AML-193 (cell line): ENCODE measurements around the gene RASSF8.

Source experiments
- DNase-seq, 2 experiments: peaks; one replicate each; lab custom pipeline; 2025; lab: John Stamatoyannopoulos, UW

The RASSF8 gene

DNA sequence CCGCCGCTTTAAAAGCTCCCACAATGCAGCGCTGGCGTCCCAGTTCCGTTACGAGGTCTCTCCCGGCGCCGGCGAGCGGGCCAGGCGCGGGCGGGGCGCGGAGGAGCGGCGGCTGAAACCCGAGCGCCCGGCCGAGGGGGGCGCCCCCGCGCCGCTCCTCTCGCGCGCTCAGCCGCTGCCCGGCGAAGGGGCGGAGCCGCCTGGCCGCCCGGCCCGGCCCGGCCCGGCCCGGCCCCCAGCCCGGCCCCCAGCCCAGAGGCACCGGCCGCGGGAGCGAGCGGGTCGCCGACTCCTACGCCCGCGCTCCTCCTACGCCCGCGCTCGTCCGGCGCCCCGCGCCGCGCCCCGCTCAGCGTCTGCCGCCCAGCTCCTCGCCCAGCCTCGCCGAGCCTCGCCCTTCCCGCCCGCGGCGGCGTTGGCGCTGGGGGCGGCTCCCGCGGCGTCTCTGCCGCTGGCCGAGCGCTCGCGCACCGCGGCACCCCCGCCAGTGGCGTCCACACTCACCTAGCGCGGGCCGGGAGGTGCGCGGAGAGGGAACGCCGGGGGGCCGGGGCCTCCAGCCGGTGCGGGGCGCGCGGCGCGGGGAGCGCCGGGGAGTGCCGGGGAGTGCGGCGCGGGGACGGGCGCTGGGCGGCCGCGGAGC, at the start of gene RASSF8:
RASSF8 (plus strand) TSS at position 255 of the 643 bp plus-strand sequence. CDS start 96,662 bp downstream, outside the sequence.
- DNase-seq = no peak

DNA sequence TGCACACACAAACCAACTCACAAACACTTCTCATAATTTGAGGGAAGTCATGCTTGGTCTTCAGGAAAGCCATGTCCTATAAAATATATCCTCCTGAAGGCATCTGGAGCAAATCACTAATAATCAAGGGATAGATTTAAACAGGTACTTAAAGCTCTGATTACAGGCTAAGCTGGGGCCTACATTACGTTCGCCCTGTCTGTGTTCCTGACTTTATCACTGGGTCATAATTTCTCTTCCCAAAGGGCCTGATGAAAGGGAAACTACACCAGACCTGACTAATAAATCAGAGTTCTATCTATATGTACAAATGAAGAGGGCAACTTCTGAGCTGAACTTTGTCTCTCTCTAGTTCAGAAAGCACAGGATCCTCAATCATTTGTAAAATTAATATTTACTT, 43.9 kb upstream of the RASSF8 start:
- DNase-seq = no peak

GRCh38 chr12:25924491-25925001, 33.9 kb upstream of the RASSF8 start:
- DNase-seq = no peak

DNA sequence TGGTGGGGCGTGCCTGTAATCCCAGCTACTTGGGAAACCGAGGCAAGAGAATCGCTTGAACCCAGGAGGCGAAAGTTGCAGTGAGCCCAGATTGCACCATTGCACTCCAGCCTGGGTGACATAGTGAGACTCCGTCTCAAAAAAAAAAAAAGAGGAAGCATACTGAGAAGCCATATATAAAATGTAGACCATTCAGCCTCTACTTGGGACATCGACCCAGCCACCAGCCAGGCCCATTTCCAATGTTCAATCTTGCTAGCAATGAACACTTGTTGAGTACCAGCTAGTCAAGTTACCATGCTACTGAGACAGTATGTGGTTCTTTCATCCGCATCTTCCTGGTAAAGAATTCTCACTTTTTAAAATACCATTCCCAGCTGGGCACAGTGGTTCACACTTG, 33.4 kb upstream of the RASSF8 start:
- no peak for DNase-seq

DNA sequence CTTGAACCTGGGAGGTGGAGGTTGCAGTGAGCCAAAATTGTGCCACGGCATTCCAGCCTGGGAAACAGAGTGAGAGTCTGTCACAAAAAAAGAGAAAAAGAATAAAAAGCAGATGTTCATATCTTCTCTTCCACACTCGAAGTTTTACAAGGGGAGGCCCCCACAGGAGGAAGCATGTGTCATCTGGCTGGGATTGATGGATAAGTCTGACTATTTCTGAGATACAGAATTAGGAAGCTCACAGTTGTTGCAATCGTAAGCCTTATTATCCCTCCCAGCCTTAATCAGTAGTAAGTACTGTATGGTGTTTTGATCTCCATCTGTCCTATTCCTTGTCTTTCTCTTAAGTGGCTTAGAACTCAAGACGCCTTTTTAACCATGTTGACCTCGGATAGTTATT, 31.9 kb upstream of the RASSF8 start:
- DNase-seq = no peak

- no peak for DNase-seq
Measured at GRCh38 chr12:25929142-25929541, 29.3 kb upstream of the RASSF8 start.

- no peak for DNase-seq
Measured at GRCh38 chr12:25932971-25933370, 25.5 kb upstream of the RASSF8 start.

GRCh38 chr12:25934456-25934855, 24.0 kb upstream of the RASSF8 start:
- DNase-seq = no peak

DNA sequence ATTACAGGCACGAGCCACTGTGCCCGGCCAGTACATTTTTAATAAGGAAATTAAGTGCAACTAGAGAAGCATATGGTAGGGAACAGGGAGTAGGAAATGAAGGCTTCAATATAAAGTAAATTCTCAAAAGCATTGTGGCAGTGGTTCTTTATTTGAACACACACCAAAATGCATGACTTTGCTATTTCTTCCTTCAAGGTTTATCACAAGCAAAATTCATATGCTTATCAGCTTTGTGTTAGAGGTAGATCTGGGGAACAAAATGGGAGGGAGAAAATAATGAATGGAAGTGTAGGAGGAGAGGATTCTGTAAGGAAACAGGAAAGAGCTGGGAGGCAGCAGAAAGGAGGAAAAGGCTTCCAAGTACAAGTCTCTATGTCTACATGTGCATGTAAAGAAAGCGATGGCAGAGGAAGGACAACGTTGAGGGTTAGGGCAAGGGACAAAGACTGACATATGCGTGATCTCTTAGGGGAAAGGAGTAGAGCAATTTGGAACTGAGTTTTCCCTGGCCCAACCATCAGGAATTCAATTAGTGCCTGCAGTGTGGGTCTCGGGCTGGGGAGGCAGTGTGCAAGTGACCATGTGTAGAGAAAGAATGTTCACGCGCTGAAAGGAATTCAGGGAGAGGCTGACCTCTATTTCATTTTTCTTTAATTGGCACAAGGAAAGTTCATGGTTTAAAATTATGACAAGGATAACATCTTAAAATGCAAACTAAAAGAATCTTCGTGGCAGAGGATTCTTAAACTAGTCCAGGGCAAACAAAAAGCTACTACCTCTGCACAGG, 22.9 kb upstream of the RASSF8 start:
- no peak for DNase-seq

DNA sequence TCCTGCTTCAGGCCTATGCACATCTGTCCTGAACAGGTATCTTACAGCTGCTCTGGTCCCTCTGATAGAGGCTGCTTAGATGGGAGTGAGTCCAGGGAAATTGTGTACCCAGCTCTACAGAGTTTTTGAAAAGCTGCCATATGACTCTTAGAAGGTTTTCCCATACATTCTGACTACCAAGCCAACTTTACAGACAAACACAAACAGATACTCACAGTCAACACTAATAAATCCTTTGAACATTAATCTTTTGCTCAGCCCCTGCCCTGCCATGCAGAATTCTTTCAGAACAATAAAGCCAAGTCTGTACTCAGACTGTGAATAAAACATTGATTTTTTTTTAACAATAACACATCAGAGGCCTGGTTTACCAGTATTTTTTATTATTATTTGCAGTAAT, 21.4 kb upstream of the RASSF8 start:
- DNase-seq = no peak

DNA sequence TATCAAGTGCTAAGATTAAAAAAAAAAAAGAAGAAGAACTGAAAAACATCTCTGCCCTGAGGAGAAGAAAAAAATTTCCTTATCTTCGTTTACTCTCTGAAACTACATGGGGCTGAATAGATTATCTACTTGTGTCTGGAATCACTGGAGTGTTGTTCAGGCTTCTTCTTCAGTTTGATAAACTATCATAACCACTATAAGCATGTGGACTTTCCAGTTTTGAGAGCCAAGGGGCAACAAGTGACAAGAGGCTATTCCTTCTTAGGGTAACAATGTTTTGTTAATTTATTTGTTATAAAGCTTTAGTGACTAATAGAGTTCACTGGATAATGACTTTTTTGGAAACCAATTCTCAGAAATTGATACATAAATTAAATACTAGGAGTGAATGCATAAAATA, 19.9 kb upstream of the RASSF8 start:
- no peak for DNase-seq

- DNase-seq = no peak
Measured at GRCh38 chr12:25939606-25940005, 18.9 kb upstream of the RASSF8 start.

GRCh38 chr12:25940886-25941285, 17.6 kb upstream of the RASSF8 start:
- no peak for DNase-seq

DNA sequence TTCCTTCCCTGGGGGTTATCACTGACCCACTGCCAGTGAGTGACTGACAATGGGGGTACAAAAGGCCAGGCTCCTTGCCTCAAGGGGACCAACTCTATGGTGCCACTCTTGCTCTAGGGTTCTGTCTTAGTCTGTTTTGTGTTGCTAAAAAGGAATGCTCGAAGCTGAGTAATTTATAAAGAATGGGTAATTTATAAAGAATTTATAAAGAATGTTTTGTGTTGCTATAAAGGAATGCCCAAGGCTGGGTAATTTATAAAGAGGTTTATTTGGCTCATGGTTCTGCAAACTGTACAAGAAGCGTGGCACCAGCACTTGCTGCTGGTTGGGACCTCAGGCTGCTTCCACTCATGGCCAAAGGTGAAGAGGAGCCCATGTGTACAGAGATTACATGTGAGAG, 15.8 kb upstream of the RASSF8 start:
- DNase-seq = no peak

DNA sequence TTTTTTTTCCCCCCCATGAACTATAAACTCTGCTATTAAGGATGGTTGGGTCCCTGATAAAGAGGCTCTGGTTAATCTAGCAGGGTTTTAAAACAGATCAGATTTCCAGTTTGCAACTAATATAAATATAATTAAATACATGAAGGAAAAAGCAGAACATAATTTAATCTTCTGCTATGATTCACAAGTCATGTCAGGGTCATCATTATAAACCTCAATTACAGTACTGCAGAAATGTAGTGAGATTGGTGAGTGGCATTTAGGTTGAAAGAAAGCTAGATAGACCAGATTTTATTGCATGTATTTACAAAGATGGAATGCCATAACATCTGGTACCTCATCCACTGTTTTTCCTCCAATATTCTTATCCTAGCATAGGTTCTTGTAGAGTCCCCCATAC, 14.5 kb upstream of the RASSF8 start:
- DNase-seq = no peak

DNA sequence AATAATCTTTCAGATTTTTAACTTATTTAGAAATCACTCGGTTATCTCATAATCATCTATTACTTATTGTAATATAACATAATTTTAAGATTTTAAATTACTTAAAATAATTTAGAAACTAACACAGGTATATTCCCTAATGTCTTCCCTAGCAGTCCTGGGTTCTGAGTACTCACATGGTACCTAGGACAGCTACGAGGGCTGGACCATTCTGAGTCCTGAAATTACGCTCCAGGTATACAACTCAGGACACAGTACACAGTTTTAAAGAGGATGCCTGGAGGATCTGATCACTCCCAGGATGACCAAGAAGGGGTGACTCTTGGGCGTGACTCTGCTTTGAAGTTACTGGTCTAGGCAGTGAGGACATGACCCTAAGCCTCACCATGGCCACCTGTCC, 9.1 kb upstream of the RASSF8 start:
- no peak for DNase-seq

DNA sequence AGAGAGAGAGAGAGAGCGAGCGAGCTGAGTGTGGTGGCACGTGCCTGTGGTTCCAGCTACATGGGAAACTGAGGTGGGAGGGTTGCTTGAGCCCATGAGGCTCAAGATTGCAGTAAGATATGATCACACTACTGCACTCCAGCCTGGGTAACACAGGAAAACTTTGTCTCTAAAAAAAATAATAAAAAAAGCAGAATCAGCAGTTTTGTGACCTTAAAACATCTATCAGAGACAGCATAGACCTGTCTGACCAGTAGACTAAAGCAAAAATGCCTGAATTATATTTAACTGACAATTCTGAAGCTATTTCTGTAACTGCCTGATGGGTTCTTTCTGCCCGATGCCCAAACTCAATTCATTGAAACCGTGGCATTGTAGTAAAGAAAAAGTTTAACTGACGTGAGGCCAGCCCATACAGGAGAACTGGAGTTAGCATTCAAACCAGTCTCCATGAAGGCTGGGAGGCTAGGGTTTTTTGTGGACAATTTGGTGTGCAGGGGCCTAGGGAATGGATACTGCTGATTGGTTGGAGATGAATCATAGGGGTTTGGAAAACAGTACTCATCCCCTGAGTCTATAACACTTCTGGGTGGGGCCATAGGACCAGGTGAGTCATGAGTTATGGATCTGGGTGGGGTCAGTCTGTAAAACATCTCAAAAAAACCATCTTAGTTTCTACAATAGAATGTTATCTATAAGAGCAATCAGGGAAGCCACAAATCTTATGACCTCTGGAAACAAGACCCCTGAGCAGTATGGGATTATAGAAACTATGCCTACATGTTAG, 8.0 kb upstream of the RASSF8 start:
- no peak for DNase-seq

DNA sequence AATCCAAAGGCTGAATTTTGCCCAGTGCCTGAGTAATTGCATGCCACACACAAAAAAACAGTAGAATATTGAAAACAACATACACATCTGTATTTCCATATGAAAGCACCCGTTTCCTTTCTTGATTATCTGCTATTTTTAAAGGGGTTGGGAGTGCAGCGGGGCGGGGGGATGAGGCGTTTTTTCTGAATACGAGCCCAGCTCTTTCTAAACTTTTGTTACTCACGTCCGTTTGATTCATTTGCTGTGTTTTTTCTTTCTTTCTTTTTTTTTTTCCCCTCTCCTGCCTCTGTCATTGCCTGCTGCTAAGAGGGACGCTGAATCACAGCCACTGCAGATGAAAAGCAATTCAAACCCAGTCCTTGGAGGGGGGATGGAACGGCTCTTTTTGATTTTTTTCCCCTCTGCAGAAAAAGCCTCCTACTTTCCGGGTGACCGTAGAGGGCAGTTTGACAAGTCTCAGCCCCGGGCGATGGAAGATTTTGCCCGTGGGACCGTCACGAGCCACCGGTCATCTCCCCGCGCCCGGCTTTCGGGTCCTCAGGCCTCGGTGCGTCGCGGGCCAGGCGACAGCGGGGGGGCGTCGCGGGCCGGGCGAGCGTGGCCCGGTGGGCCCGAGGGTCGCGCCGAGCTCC, 572 bp upstream of the RASSF8 start:
- DNase-seq = no peak

DNA sequence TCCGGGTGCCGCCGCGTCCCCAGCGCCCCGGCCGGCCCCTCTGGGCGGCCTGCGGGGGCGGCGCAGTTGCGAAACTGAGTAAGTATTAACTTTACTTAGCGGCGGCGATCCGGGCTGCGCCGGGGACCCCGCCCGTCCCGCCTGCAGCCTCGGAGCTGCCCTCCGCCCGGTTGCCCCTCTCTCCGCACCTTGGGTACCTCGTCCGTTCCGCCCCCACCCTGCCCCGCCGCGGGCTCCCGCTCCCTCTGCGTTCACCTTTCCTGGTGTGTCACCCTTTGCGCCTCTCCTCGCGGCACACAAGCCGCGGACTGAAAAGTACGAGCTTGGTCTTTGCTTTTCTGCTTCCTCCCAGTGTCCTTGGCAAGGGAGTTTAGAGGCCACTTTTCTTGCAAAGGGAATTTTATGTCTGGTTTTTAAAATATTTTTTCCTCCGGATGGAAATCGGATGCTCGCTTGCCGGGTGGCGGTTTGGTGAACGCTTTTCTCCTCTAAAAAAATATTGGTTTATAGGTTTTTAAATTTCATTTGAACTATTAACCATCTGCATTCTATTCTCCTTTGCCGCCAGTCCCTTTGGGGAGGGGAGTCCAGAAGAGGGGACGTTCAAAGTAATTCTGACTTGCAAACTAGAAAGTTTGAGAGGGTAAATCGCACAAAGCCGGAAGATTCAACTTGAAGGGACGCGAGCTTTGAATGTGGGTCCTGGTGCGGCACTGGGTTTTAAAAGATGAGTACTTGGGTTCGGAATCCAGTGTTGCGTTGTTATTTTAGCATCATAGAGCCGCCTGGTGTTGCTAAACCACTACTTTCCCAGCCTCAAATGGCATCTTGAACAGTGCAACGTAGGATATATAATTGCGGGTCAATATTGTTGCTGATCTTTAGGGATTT, 834 bp downstream of the RASSF8 start:
- DNase-seq = no peak

GRCh38 chr12:25960143-25960542, 1.7 kb downstream of the RASSF8 start:
- DNase-seq = no peak

DNA sequence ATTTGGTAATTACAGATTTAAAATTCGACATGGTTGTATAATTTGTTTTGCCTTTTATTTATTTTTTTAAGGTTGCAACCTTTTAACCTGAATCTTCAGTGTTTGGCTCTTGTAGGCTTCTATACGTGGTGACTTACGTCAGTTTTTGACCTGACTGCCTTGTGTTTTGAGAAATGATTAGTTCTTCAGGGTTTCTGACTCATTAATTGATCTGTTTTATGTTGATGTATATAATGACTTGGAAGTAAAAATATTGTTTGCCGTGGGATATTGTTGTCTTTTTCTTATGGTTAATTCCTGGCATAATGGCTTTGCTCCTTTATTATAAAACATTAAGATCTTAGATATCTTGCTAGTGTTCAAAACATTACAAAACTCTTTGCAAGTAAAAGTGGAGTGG, 2.5 kb downstream of the RASSF8 start:
- no peak for DNase-seq
